ENCODE data around the gene CYGB. TPM values are rescaled to one million over a fixed set of nuclear protein-coding genes. Genes with fewer than 3 reads are reported as not detected.
"Not testable (repeated sequence)": the region's sequence is repeated elsewhere in the genome, so short reads cannot be mapped to it uniquely, and the experiment has no call there.

CYGB gene
- total RNA-seq, 1 donor from 2014 or later: 30.2 TPM

DNA sequence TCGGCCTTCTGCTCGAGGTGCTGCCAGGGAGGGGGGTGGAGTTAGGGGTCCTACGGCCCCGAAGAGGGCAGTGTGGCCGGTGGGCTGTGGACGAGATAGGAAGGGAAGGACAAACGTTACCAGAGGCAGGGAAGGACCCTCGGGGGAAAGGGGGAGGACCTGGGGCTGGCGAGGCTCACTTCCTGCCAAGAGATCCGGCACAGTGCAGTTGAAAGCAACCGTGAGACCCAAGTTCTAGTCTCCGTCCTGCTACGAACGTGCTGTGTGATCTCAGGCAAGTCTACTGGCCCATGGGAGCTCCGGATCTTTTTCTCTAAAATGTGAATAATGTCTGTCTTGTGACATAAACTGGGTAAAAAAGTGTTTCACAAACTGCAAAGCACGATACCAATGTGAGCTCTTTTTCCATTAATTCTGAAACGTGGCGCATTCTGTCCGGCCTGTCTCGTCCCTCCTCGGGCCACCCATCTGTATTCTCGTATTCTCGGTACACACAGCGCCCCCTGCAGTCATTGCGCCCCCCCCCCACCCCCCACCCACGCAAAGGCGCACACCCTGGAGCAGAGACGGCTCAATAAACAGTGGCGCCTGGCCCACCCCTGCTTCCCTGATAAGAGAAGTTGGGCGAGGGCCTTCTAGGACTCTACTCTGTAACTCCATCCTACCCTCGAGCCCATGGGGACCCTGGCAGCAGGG lies 8.8 kb downstream of the CYGB start:
- Histone ChIP-seq H3K27me3 (ENCODE audit: low read depth) (no peaks in the 10 kb centered on the region), H3K9me3 (no peaks in the 10 kb centered on the region), H3K4me3 (peak overlapping the region; percentile 22), H3K27ac (peak overlapping the region; percentile 90), H3K36me3 (no peaks in the 10 kb centered on the region), H3K4me1 (peaks cover 74% of the 10 kb centered on the region)
- DNase-seq (no peak), ATAC-seq (peak in 1 of 2 donors; percentile 4)
- intact Hi-C loops (cut with DNase I): no loop called here
- TF ChIP-seq, protein P1, sequence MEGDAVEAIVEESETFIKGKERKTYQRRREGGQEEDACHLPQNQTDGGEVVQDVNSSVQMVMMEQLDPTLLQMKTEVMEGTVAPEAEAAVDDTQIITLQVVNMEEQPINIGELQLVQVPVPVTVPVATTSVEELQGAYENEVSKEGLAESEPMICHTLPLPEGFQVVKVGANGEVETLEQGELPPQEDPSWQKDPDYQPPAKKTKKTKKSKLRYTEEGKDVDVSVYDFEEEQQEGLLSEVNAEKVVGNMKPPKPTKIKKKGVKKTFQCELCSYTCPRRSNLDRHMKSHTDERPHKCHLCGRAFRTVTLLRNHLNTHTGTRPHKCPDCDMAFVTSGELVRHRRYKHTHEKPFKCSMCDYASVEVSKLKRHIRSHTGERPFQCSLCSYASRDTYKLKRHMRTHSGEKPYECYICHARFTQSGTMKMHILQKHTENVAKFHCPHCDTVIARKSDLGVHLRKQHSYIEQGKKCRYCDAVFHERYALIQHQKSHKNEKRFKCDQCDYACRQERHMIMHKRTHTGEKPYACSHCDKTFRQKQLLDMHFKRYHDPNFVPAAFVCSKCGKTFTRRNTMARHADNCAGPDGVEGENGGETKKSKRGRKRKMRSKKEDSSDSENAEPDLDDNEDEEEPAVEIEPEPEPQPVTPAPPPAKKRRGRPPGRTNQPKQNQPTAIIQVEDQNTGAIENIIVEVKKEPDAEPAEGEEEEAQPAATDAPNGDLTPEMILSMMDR (IDR thresholded peaks at IDR 0.05): peak; percentile 20

DNA sequence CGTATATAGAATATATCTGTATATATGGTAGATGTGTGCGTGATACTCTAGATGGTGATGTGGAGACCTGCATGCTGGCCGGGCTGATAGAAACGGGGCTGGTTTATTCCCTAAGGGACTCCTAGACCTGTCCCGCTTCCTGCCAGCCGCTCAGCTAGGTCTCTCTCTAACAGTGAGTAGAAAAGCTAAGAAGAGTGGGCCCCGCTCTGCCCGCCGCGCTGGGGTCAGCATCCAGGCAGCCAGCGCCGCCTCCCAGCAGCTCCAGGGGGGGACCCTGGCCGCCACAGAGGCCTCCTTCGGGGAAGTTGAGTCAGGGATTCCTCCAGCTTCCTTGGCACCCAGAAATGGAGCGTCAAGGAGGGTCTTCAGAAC lies 9.4 kb downstream of the CYGB start:
- no peak for DNase-seq
- Histone ChIP-seq H3K4me1 (peaks cover 79% of the 10 kb centered on the region), H3K27ac (peak overlapping the region; percentile 90), H3K9me3 (no peaks in the 10 kb centered on the region), H3K36me3 (no peaks in the 10 kb centered on the region), H3K4me3 (peak overlapping the region; percentile 22), H3K27me3 (ENCODE audit: low read depth) (no peaks in the 10 kb centered on the region)
- ATAC-seq: no peak
- TF ChIP-seq, protein P1 (IDR thresholded peaks at IDR 0.05): no peak
- intact Hi-C loops (cut with DNase I): no loop called here

DNA sequence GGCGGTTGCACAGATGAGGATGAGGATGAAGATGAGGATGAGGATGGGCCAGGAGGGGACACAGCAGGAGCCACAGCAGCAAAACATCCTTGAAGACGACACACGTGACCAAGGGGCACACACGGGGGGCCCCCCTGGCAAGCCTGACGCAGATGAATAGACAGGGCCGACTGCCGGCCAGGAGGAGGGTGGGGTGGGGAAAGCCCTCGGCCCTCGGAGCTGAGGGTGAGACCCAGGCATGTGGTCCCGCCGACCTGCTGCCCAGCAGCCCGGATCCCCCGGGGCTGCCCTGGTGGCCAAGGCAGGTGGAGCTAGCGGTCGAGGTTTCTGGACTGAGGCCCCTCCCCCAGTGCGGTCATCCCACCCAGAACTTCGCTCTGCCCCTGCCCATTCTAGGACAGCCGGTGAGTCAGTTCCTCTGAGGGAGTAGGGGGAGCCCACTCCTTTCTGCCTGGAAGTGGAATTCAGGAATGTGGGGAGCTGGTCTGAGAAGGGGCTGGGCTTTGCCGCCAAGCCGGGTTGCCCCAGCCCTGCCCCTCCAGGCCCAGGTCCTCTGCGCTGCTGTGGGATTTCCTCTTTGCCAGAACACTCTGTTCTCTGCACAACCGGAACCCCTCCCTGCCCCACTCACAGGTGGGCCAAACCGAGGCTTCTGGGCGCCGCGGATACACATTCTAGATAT lies 9.9 kb downstream of the CYGB start:
- Histone ChIP-seq H3K27ac (peak overlapping the region; percentile 90), H3K9me3 (no peaks in the 10 kb centered on the region), H3K4me1 (peaks cover 83% of the 10 kb centered on the region), H3K4me3 (peak overlapping the region; percentile 22), H3K27me3 (ENCODE audit: low read depth) (peaks cover 2% of the 10 kb centered on the region), H3K36me3 (no peaks in the 10 kb centered on the region)
- ATAC-seq (peak; percentile 53 to 58), DNase-seq (peak; percentile 68)
- TF ChIP-seq, protein P1 (IDR thresholded peaks at IDR 0.05): peak; percentile 22
- intact Hi-C loops (cut with DNase I): no loop called here

DNA sequence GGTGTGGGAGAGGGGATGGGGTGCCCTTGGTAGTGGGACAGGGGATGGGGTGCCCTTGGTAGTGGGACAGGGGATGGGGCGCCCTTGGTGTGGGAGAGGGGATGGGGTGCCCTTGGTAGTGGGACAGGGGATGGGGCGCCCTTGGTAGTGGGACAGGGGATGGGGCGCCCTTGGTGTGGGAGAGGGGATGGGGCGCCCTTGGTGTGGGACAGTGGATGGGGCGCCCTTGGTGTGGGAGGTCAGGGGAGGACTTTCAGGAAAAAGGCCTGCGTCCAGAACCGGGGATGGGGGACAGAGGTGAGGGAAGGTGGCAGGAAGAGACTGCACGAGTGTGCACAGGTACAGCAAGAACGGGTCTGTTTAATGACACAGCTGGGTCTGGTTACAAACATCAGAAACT lies 10.5 kb downstream of the CYGB start:
- H3K27me3 ChIP-seq (ENCODE audit: low read depth); ATAC-seq; DNase-seq; H3K36me3 ChIP-seq; H3K9me3 ChIP-seq; H3K4me3 ChIP-seq; intact Hi-C loops (cut with DNase I): not testable (repeated sequence)
- Histone ChIP-seq H3K4me1 (peaks cover 79% of the 10 kb centered on the region), H3K27ac (peak overlapping the region; percentile 90)

DNA sequence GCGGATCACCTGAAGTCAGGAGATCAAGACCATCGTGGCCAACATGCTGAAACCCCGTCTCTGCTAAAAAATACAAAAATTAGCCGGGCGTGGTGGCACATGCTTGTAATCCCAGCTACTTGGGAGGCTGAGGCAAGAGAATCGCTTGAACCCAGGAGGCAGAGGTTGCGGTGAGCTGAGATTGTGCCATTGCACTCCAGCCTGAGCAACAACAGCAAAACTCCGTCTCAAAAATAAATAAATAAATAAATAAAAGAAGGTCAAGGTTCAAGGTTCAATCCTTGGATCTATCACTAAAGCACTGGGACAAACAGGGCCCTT lies 12.0 kb downstream of the CYGB start:
- peaks cover 63% of the 10 kb centered on the region for H3K4me1 ChIP-seq

DNA sequence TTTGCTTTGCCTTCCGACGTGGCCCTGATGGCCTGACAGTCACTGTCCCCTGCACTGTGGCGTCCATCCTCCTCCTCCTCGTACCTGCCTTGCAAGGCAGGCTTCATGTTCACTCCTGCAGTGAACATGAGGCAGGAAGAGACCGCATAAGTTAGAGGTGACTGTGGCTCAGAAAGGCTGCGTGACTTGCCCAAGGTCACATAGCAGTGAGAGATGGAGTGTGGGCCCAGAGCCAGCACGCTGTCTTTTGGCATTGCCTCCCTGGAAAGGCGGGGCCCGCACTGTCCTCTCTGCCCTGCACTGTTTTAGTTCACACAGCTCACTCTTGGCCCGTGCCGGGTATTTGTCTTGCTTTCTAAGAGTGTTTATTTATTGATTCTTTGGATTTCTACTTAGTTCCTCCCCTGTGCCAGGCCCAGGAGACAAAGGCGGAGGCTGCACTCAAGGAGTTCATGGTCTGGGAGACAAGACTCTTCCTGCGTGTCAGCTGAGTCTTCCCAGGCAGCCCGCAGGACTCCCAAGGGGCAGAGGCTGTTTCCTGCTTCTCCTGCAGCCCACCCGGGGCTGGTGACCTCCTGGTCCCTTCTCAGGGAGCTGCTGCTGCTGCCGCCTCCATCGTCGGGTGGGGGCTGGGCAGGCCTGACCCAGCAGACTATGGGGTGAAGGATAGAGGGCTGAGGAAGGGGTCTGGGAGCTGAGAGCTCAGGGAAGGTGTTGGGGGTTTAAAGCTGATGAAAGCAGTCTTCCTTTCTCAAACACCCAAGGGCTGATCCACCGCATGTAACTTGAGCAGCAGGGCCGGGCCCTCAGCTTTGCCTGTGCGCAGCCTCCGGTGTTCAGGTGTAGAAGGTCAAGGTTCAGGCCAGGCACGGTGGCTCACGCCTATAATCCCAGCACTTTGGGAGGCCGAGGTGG lies 12.7 kb downstream of the CYGB start:
- Histone ChIP-seq H3K4me3 (no peak overlapping the region), H3K27ac (peak overlapping the region; percentile 22), H3K4me1 (peaks cover 57% of the 10 kb centered on the region), H3K9me3 (no peaks in the 10 kb centered on the region), H3K36me3 (no peaks in the 10 kb centered on the region), H3K27me3 (ENCODE audit: low read depth) (peaks cover 7% of the 10 kb centered on the region)
- ATAC-seq: peak; percentile 18 to 31
- TF ChIP-seq, protein P1 (IDR thresholded peaks at IDR 0.05): no peak
- intact Hi-C loops (cut with DNase I): no loop called here
- DNase-seq: peak; percentile 72

More for the DNA sequence above, 12.0 kb downstream of the CYGB start:
- ATAC-seq; H3K36me3 ChIP-seq; H3K9me3 ChIP-seq; H3K27me3 ChIP-seq (ENCODE audit: low read depth); intact Hi-C loops (cut with DNase I); H3K4me3 ChIP-seq; DNase-seq: not testable (repeated sequence)
- peak overlapping the region; percentile 22 for H3K27ac ChIP-seq
